VCaP (cell line): ENCODE measurements around the gene GRAMD2A.
A peak's percentile ranks its signal among the peaks of the same experiment; 100 is the strongest.

ENCODE experiments used
- H3K27ac ChIP-seq: fragments of 450-650 bp; 2 replicates; pipeline ENCODE4 v1.5.1; 2017
- TF ChIP-seq, protein P1 (sequence below): fragments of 450-650 bp; conservative IDR thresholded peaks from 2 replicates; pipeline ENCODE4 v1.5.1; 2017; ENCODE audit warnings: mild to moderate bottlenecking, moderate library complexity

GRAMD2A gene

DNA sequence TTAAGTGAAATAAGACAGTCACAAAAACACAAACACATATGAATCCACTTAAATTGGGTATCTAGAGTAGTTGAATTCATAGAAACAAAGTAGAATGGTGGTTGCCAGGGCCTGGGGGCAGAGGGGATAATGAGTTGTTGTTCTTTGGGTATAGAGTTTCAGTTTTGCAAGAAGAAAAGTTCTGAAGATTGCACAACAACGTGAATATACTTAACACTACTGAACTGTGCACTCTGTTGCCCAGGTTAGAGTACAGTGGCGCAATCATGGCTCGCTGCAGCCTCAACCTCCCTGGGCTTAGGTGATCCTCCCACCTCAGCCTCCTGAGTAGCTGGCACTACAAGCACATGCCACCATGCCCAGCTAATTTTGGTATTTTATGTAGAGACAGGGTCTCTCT is 14.9 kb downstream of the GRAMD2A start:
- TF ChIP-seq, protein P1, sequence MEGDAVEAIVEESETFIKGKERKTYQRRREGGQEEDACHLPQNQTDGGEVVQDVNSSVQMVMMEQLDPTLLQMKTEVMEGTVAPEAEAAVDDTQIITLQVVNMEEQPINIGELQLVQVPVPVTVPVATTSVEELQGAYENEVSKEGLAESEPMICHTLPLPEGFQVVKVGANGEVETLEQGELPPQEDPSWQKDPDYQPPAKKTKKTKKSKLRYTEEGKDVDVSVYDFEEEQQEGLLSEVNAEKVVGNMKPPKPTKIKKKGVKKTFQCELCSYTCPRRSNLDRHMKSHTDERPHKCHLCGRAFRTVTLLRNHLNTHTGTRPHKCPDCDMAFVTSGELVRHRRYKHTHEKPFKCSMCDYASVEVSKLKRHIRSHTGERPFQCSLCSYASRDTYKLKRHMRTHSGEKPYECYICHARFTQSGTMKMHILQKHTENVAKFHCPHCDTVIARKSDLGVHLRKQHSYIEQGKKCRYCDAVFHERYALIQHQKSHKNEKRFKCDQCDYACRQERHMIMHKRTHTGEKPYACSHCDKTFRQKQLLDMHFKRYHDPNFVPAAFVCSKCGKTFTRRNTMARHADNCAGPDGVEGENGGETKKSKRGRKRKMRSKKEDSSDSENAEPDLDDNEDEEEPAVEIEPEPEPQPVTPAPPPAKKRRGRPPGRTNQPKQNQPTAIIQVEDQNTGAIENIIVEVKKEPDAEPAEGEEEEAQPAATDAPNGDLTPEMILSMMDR, result no peak
- no peak overlapping the region for H3K27ac ChIP-seq

DNA sequence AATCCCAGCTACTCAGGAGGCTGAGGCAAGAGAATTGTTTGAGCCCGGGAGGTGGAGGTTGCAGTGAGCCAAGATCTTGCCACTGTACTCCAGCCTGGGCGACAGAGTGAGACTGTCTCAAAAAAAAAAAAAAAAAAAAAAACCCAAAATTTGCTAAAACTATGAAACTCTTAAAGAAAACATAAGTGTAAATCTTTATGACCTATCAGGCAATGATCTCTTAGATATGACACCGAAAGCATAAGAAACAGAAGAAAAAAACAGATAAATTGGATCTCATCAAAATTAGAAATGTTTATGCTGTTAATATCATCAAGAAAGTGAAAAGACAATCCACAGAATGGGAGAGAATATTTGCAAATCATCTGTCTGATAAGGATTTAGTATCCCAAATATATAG is 15.3 kb downstream of the GRAMD2A start:
- no peak overlapping the region for H3K27ac ChIP-seq
- TF ChIP-seq, protein P1, result no peak

DNA sequence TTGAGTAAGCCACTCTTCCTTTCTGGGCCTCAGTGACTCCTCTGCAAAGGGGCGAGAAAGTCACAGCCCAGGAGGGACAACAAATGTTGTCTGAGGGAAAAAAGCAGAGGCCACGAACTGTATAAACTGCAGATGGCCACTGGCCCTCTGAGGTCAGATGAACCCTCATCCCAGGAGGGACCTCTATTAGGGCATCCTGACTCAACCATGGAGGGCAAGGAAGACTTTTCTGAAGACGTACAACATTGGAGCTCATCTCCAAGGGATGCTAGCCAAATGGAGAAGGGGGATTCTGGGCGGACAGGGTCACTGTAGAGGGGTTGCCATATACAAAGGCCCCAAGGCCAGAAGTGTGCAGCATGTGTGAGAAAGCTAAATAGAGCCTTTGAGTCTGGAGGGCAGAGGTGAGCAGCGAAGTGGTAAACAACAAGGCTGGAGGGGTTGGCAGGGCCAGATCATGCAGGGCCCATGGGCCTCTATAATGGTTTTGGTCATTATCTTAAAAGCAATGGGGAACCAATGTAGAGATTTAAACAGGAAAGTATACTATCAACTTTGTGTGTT is 16.7 kb downstream of the GRAMD2A start:
- TF ChIP-seq, protein P1, result no peak
- no peak overlapping the region; the same call in 1 of the 2 replicates for H3K27ac ChIP-seq

DNA sequence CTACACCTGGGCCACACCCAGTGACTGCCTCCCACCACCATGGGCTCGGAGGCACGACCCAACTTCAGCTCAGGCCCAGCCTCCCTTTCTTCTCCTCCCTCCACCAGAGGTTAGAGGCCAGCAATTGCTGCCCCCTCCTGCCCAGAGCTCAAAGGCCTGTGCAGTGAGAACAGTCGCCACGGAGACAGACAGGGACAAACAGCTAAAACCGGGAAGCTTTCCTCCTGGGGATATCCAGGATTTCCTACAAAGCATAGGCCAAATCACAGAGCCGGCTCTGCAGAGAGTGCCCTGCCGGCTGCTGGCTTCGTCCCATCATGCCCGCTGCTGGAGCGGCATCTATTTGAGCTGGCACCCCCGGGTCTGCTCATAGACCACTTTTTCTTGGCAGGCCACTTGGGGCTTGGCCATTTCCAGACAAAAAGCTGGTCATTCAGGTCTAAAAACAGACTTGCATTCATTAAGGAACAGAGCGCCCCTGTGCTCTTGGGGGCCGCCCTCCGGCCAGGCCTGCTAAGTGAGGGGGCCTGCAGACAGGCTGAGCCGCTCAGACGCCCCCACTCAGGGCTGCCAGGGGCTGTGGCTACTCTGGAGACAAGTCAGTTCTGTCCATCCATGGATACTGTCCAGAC is 17.5 kb downstream of the GRAMD2A start:
- TF ChIP-seq, protein P1, result no peak
- peak overlapping the region; percentile 4; the same call in 1 of the 2 replicates for H3K27ac ChIP-seq

DNA sequence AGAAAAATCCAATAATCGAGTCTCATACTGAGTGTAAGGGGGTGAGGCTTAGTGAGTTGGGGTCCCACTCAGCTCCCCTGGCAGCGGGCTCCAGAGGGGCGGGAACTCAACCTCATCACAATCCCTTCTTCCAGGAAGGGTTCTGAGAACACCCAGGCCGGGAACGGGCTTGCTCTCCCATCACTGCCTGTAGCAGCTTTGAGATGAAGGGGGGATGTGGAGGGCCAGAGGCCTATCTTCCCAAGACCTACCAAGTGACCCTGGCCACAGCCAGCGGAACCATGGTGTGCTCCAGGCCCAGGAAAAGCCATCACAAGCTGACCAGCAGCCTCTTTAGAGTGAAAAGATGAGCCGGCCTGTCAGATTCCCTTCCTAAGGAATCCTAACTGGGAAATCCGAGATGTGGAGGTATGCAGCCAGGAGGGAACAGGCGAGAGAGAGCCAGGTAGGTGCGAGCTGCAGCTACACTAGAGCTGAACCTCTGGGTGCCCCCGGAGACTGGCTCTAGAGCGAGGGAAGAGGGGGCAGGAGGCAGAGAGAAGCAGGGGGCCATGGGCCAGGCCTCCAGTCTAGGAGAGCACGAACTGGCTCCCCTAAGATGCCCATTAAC is 18.5 kb downstream of the GRAMD2A start:
- TF ChIP-seq, protein P1, result no peak
- H3K27ac ChIP-seq, result no peak overlapping the region

DNA sequence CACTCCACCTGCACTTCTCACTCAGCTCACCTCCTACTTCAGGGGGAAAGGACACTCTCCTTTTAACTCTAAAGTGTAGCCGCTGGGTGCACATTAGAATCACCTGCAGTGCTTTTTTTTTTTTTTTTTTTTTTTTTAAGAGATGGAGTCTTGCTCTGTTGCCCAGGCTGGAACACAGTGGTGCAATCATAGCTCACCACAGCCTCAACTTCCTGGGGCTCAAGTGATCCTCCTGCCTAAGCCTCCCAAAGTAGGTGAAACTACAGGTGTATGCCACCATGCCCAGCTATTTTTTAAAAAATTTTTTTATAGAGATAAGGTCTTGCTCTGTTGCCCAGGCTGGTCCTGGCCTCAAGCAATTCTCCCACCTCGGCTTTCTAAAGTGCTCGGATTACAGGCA is 20.8 kb downstream of the GRAMD2A start:
- TF ChIP-seq, protein P1, result no peak
- no peak overlapping the region for H3K27ac ChIP-seq

DNA sequence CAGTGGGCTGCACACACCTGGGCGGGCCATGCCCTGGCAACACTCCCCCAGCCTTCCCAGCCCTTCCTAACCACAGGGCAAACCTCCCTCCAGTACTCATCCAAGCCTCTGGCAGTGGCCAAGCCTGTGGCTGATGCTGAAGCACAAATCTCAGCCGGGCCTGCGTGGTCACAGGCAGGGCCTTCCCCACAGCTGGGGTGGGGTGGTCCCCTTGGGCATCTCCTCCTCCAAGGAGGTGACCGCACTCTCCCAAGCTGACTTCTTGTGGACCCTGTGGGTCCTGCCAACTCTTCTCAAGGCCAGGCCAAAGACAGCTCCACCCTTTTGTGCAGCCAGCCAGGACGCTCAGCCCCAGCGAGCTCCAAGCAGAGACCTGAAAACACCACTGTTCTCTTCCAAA is 21.4 kb downstream of the GRAMD2A start:
- TF ChIP-seq, protein P1, result no peak
- no peak overlapping the region for H3K27ac ChIP-seq
